ENCODE data around the gene LRRFIP1.

GRCh38 chr2:237772513-237772912 is 145.1 kb downstream of the LRRFIP1 start:
- TF ChIP-seq TCF12 (IDR thresholded peaks at IDR 0.05; ENCODE audit: low read depth) (no peak), EP300 (IDR thresholded peaks at IDR 0.05; ENCODE audit: borderline replicate concordance) (no peak), RAD21 (IDR thresholded peaks at IDR 0.05; ENCODE audit: low read depth) (no peak)
